Measurements from ENCODE around the gene KCNK18.

The KCNK18 gene

GRCh38 chr10:117241541-117242462 is 44.5 kb downstream of the KCNK18 start:
- H3K36me3 ChIP-seq (ENCODE audit: insufficient read depth, low read length), result no peaks in the 10 kb centered on the region
- no peaks in the 10 kb centered on the region for H3K4me1 ChIP-seq (ENCODE audit: insufficient read depth, low read length, severe bottlenecking)
- H3K79me2 ChIP-seq (ENCODE audit: insufficient read depth, low read length), result no peaks in the 10 kb centered on the region
- H3K9me2 ChIP-seq (ENCODE audit: low read depth, low read length), result no peaks in the 10 kb centered on the region
- H2AFZ ChIP-seq (ENCODE audit: low read length), result no peak overlapping the region
- H3K4me2 ChIP-seq (ENCODE audit: low read length), result no peak overlapping the region
- H3K4me3 ChIP-seq (ENCODE audit: low read depth, low read length, poor library complexity, severe bottlenecking), result no peak overlapping the region
- H4K20me1 ChIP-seq (ENCODE audit: insufficient read depth, low read length), result no peaks in the 10 kb centered on the region
- H3K27ac ChIP-seq (ENCODE audit: low read depth, low read length, poor library complexity, severe bottlenecking), result no peak overlapping the region
- H3K27me3 ChIP-seq (ENCODE audit: insufficient read depth, low read length), result no peaks in the 10 kb centered on the region
- no peak overlapping the region for H3K9ac ChIP-seq (ENCODE audit: low read length)
- TF ChIP-seq CTCF (IDR thresholded peaks at IDR 0.05; ENCODE audit: low read length), result no peak
- TF ChIP-seq EZH2 (IDR thresholded peaks at IDR 0.05; ENCODE audit: borderline replicate concordance, low read length), result no peak
- no peaks in the 10 kb centered on the region for H3F3A ChIP-seq (ENCODE audit: insufficient read depth, low read length)
- H3K9me3 ChIP-seq (ENCODE audit: low read length), result no peaks in the 10 kb centered on the region

- no peaks in the 10 kb centered on the region for H3K79me2 ChIP-seq (ENCODE audit: insufficient read depth, low read length)
- H3K9ac ChIP-seq (ENCODE audit: low read length), result no peak overlapping the region
- TF ChIP-seq CTCF (IDR thresholded peaks at IDR 0.05; ENCODE audit: low read length) (no peak), EZH2 (IDR thresholded peaks at IDR 0.05; ENCODE audit: borderline replicate concordance, low read length) (no peak)
- H3K4me3 ChIP-seq (ENCODE audit: low read depth, low read length, poor library complexity, severe bottlenecking), result no peak overlapping the region
- H3K9me2 ChIP-seq (ENCODE audit: low read depth, low read length), result no peaks in the 10 kb centered on the region
- H3F3A ChIP-seq (ENCODE audit: insufficient read depth, low read length), result no peaks in the 10 kb centered on the region
- H2AFZ ChIP-seq (ENCODE audit: low read length), result no peak overlapping the region
- no peaks in the 10 kb centered on the region for H3K9me3 ChIP-seq (ENCODE audit: low read length)
- H3K27ac ChIP-seq (ENCODE audit: low read depth, low read length, poor library complexity, severe bottlenecking), result no peak overlapping the region
- no peaks in the 10 kb centered on the region for H3K36me3 ChIP-seq (ENCODE audit: insufficient read depth, low read length)
- H3K27me3 ChIP-seq (ENCODE audit: insufficient read depth, low read length), result no peaks in the 10 kb centered on the region
- no peaks in the 10 kb centered on the region for H3K4me1 ChIP-seq (ENCODE audit: insufficient read depth, low read length, severe bottlenecking)
- no peak overlapping the region for H3K4me2 ChIP-seq (ENCODE audit: low read length)
- H4K20me1 ChIP-seq (ENCODE audit: insufficient read depth, low read length), result no peaks in the 10 kb centered on the region
Observed at GRCh38 chr10:117242463-117242832, 45.2 kb downstream of the KCNK18 start.

- H3K4me1 ChIP-seq (ENCODE audit: insufficient read depth, low read length, severe bottlenecking), result no peaks in the 10 kb centered on the region
- H2AFZ ChIP-seq (ENCODE audit: low read length), result no peak overlapping the region
- no peaks in the 10 kb centered on the region for H3F3A ChIP-seq (ENCODE audit: insufficient read depth, low read length)
- H3K4me3 ChIP-seq (ENCODE audit: low read depth, low read length, poor library complexity, severe bottlenecking), result no peak overlapping the region
- H3K9ac ChIP-seq (ENCODE audit: low read length), result no peak overlapping the region
- no peak for TF ChIP-seq CTCF (IDR thresholded peaks at IDR 0.05; ENCODE audit: low read length)
- no peak for TF ChIP-seq EZH2 (IDR thresholded peaks at IDR 0.05; ENCODE audit: borderline replicate concordance, low read length)
- H3K27ac ChIP-seq (ENCODE audit: low read depth, low read length, poor library complexity, severe bottlenecking), result no peak overlapping the region
- no peaks in the 10 kb centered on the region for H3K79me2 ChIP-seq (ENCODE audit: insufficient read depth, low read length)
- no peaks in the 10 kb centered on the region for H3K9me3 ChIP-seq (ENCODE audit: low read length)
- no peaks in the 10 kb centered on the region for H4K20me1 ChIP-seq (ENCODE audit: insufficient read depth, low read length)
- H3K27me3 ChIP-seq (ENCODE audit: insufficient read depth, low read length), result 0 out of 2 replicates have a peak, but pooled peaks cover 5% of the 10 kb centered on the region
- H3K4me2 ChIP-seq (ENCODE audit: low read length), result no peak overlapping the region
- no peaks in the 10 kb centered on the region for H3K9me2 ChIP-seq (ENCODE audit: low read depth, low read length)
- no peaks in the 10 kb centered on the region for H3K36me3 ChIP-seq (ENCODE audit: insufficient read depth, low read length)
Observed at GRCh38 chr10:117246997-117247671, 49.8 kb downstream of the KCNK18 start.
